Measurements from ENCODE around the gene CFTR. TPM values are rescaled to one million over a fixed set of nuclear protein-coding genes. Genes with fewer than 3 reads are reported as not detected.

CFTR gene
- total RNA-seq, 1 donor from 2014 or later: 10.3 TPM

GRCh38 chr7:117605712-117606111 lies 125.9 kb downstream of the CFTR start:
- Histone ChIP-seq H3K27me3 (ENCODE audit: control insufficient read depth, insufficient read depth, low read length) (no peaks in the 10 kb centered on the region), H3K36me3 (ENCODE audit: control insufficient read depth, insufficient read depth, low read length) (no peaks in the 10 kb centered on the region), H3K4me3 (ENCODE audit: low read depth, low read length) (no peak overlapping the region)
- DNase-seq (ENCODE audit: low read depth): no peak
- TF ChIP-seq, protein P1, sequence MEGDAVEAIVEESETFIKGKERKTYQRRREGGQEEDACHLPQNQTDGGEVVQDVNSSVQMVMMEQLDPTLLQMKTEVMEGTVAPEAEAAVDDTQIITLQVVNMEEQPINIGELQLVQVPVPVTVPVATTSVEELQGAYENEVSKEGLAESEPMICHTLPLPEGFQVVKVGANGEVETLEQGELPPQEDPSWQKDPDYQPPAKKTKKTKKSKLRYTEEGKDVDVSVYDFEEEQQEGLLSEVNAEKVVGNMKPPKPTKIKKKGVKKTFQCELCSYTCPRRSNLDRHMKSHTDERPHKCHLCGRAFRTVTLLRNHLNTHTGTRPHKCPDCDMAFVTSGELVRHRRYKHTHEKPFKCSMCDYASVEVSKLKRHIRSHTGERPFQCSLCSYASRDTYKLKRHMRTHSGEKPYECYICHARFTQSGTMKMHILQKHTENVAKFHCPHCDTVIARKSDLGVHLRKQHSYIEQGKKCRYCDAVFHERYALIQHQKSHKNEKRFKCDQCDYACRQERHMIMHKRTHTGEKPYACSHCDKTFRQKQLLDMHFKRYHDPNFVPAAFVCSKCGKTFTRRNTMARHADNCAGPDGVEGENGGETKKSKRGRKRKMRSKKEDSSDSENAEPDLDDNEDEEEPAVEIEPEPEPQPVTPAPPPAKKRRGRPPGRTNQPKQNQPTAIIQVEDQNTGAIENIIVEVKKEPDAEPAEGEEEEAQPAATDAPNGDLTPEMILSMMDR (IDR thresholded peaks at IDR 0.05; ENCODE audit: insufficient read depth, low read length, poor library complexity, severe bottlenecking): no peak

GRCh38 chr7:117606132-117606531 lies 126.3 kb downstream of the CFTR start:
- no peak for DNase-seq (ENCODE audit: low read depth)
- TF ChIP-seq, protein P1 (IDR thresholded peaks at IDR 0.05; ENCODE audit: insufficient read depth, low read length, poor library complexity, severe bottlenecking): no peak
- Histone ChIP-seq H3K4me3 (ENCODE audit: low read depth, low read length) (no peak overlapping the region), H3K36me3 (ENCODE audit: control insufficient read depth, insufficient read depth, low read length) (no peaks in the 10 kb centered on the region), H3K27me3 (ENCODE audit: control insufficient read depth, insufficient read depth, low read length) (no peaks in the 10 kb centered on the region)

DNA sequence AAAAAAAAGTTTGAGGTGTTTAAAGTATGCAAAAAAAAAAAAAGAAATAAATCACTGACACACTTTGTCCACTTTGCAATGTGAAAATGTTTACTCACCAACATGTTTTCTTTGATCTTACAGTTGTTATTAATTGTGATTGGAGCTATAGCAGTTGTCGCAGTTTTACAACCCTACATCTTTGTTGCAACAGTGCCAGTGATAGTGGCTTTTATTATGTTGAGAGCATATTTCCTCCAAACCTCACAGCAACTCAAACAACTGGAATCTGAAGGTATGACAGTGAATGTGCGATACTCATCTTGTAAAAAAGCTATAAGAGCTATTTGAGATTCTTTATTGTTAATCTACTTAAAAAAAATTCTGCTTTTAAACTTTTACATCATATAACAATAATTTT lies 130.6 kb downstream of the CFTR start:
- TF ChIP-seq, protein P1 (IDR thresholded peaks at IDR 0.05; ENCODE audit: insufficient read depth, low read length, poor library complexity, severe bottlenecking): no peak
- Histone ChIP-seq H3K27me3 (ENCODE audit: control insufficient read depth, insufficient read depth, low read length) (no peaks in the 10 kb centered on the region), H3K36me3 (ENCODE audit: control insufficient read depth, insufficient read depth, low read length) (no peaks in the 10 kb centered on the region), H3K4me3 (ENCODE audit: low read depth, low read length) (no peak overlapping the region)
- DNase-seq (ENCODE audit: low read depth): no peak

DNA sequence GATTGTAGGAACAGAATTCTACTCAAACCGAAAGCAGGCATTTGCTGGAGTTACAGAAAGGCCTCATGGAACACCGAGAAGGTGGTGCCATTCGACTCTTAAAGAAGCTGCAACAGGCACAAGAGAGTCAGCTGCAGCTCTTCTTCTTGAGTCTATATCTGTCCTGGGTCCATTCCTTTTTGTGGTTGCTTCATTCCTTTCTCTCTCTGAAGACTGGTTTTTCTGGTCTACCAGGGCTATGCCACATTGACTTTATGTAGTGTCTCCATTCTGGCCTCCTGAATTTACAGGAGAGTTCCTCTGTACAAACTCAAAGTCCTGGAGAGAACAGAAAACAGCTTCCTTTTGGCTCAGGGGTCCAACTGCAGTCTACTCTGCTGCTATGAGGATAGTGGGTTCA lies 132.8 kb downstream of the CFTR start:
- no peak for DNase-seq (ENCODE audit: low read depth)
- H3K4me3 ChIP-seq (ENCODE audit: low read depth, low read length): no peak overlapping the region
- no peaks in the 10 kb centered on the region for H3K36me3 ChIP-seq (ENCODE audit: control insufficient read depth, insufficient read depth, low read length)
- TF ChIP-seq, protein P1 (IDR thresholded peaks at IDR 0.05; ENCODE audit: insufficient read depth, low read length, poor library complexity, severe bottlenecking): no peak
- no peaks in the 10 kb centered on the region for H3K27me3 ChIP-seq (ENCODE audit: control insufficient read depth, insufficient read depth, low read length)

GRCh38 chr7:117616694-117617093 lies 136.9 kb downstream of the CFTR start:
- TF ChIP-seq, protein P1 (IDR thresholded peaks at IDR 0.05; ENCODE audit: insufficient read depth, low read length, poor library complexity, severe bottlenecking): no peak
- H3K36me3 ChIP-seq (ENCODE audit: control insufficient read depth, insufficient read depth, low read length): no peaks in the 10 kb centered on the region
- H3K4me3 ChIP-seq (ENCODE audit: low read depth, low read length): no peak overlapping the region
- DNase-seq (ENCODE audit: low read depth): no peak
- no peaks in the 10 kb centered on the region for H3K27me3 ChIP-seq (ENCODE audit: control insufficient read depth, insufficient read depth, low read length)

GRCh38 chr7:117619681-117620080 lies 139.9 kb downstream of the CFTR start:
- TF ChIP-seq, protein P1 (IDR thresholded peaks at IDR 0.05; ENCODE audit: insufficient read depth, low read length, poor library complexity, severe bottlenecking): no peak
- no peak for DNase-seq (ENCODE audit: low read depth)
- Histone ChIP-seq H3K27me3 (ENCODE audit: control insufficient read depth, insufficient read depth, low read length) (no peaks in the 10 kb centered on the region), H3K36me3 (ENCODE audit: control insufficient read depth, insufficient read depth, low read length) (no peaks in the 10 kb centered on the region), H3K4me3 (ENCODE audit: low read depth, low read length) (no peak overlapping the region)
